HG02884 (cell line): Measurements from ENCODE around the gene SH3TC2.

Experiments used
- ATAC-seq: cut with Tn5 transposase; IDR thresholded peaks from one replicate; pipeline ENCODE4 v1.9.1; 2021; ENCODE audit warnings: mild to moderate bottlenecking, moderate library complexity; ENCODE audit not compliant: unreplicated experiment

Gene SH3TC2

GRCh38 chr5:149061341-149061740 is 1.5 kb downstream of the SH3TC2 start:
- ATAC-seq, result no peak

GRCh38 chr5:149060325-149060724 is 2.5 kb downstream of the SH3TC2 start:
- ATAC-seq, result no peak

GRCh38 chr5:149056616-149057165 is 6.2 kb downstream of the SH3TC2 start:
- ATAC-seq, result no peak

- no peak for ATAC-seq
These were observed 8.4 kb downstream of the SH3TC2 start for GRCh38 chr5:149054416-149054815.

GRCh38 chr5:149053072-149053695 is 9.7 kb downstream of the SH3TC2 start:
- ATAC-seq, result no peak

- ATAC-seq, result no peak
These were observed 13.5 kb downstream of the SH3TC2 start for GRCh38 chr5:149049371-149049781.

GRCh38 chr5:149048811-149049210 is 14.1 kb downstream of the SH3TC2 start:
- no peak for ATAC-seq

- ATAC-seq, result no peak
These were observed 15.4 kb downstream of the SH3TC2 start for GRCh38 chr5:149047462-149047861.

- no peak for ATAC-seq
These were observed 16.5 kb downstream of the SH3TC2 start for GRCh38 chr5:149046196-149046829.

- no peak for ATAC-seq
These were observed 17.8 kb downstream of the SH3TC2 start for GRCh38 chr5:149045089-149045460.

- ATAC-seq, result no peak
These were observed 18.3 kb downstream of the SH3TC2 start for GRCh38 chr5:149044453-149045088.

- ATAC-seq, result no peak
These were observed 19.2 kb downstream of the SH3TC2 start for GRCh38 chr5:149043641-149044040.

- no peak for ATAC-seq
These were observed 20.0 kb downstream of the SH3TC2 start for GRCh38 chr5:149042865-149043264.

GRCh38 chr5:149041242-149041641 is 21.6 kb downstream of the SH3TC2 start:
- no peak for ATAC-seq

GRCh38 chr5:149040421-149040820 is 22.4 kb downstream of the SH3TC2 start:
- ATAC-seq, result no peak

GRCh38 chr5:149039506-149039905 is 23.4 kb downstream of the SH3TC2 start:
- no peak for ATAC-seq

- no peak for ATAC-seq
These were observed 24.4 kb downstream of the SH3TC2 start for GRCh38 chr5:149038336-149039080.

- ATAC-seq, result no peak
These were observed 25.0 kb downstream of the SH3TC2 start for GRCh38 chr5:149037817-149038216.

- no peak for ATAC-seq
These were observed 25.9 kb downstream of the SH3TC2 start for GRCh38 chr5:149036970-149037369.

GRCh38 chr5:149036168-149036567 is 26.7 kb downstream of the SH3TC2 start:
- ATAC-seq, result no peak

GRCh38 chr5:149035372-149035790 is 27.5 kb downstream of the SH3TC2 start:
- ATAC-seq, result peak; percentile 91
